Measurements from ENCODE around the gene DHRS13.

DHRS13 gene

GRCh38 chr17:28865946-28866752, 36.7 kb downstream of the DHRS13 start:
- DNase-seq (ENCODE audit: low read depth), result peak; percentile 29
- no peak for TF ChIP-seq CTCF (IDR thresholded peaks at IDR 0.05; ENCODE audit: insufficient read depth, low read depth, low read length, missing control alignments)

GRCh38 chr17:28864991-28865849, 37.7 kb downstream of the DHRS13 start:
- TF ChIP-seq CTCF (IDR thresholded peaks at IDR 0.05; ENCODE audit: insufficient read depth, low read depth, low read length, missing control alignments), result no peak
- no peak for DNase-seq (ENCODE audit: low read depth)
- no peak overlapping the region for H3K4me3 ChIP-seq (ENCODE audit: low read depth, low read length)

More at GRCh38 chr17:28865946-28866752, 36.7 kb downstream of the DHRS13 start:
- H3K4me3 ChIP-seq (ENCODE audit: low read depth, low read length), result no peak overlapping the region

GRCh38 chr17:28863953-28864352, 38.9 kb downstream of the DHRS13 start:
- DNase-seq (ENCODE audit: low read depth), result no peak
- no peak overlapping the region for H3K4me3 ChIP-seq (ENCODE audit: low read depth, low read length)
- TF ChIP-seq CTCF (IDR thresholded peaks at IDR 0.05; ENCODE audit: insufficient read depth, low read depth, low read length, missing control alignments), result no peak

- TF ChIP-seq CTCF (IDR thresholded peaks at IDR 0.05; ENCODE audit: insufficient read depth, low read depth, low read length, missing control alignments), result no peak
- H3K4me3 ChIP-seq (ENCODE audit: low read depth, low read length), result no peak overlapping the region
- DNase-seq (ENCODE audit: low read depth), result no peak
These were observed 40.3 kb downstream of the DHRS13 start for GRCh38 chr17:28862561-28862960.

- DNase-seq (ENCODE audit: low read depth), result no peak
- TF ChIP-seq CTCF (IDR thresholded peaks at IDR 0.05; ENCODE audit: insufficient read depth, low read depth, low read length, missing control alignments), result no peak
These were observed 41.3 kb downstream of the DHRS13 start for GRCh38 chr17:28861393-28862203.

GRCh38 chr17:28860363-28860808, 42.5 kb downstream of the DHRS13 start:
- H3K4me3 ChIP-seq (ENCODE audit: low read depth, low read length), result no peak overlapping the region
- no peak for TF ChIP-seq CTCF (IDR thresholded peaks at IDR 0.05; ENCODE audit: insufficient read depth, low read depth, low read length, missing control alignments)
- no peak for DNase-seq (ENCODE audit: low read depth)

More at GRCh38 chr17:28861393-28862203, 41.3 kb downstream of the DHRS13 start:
- H3K4me3 ChIP-seq (ENCODE audit: low read depth, low read length), result no peak overlapping the region
